ENCODE data around the gene PPP2R5A. TPM values are rescaled to one million over a fixed set of nuclear protein-coding genes. Genes with fewer than 3 reads are reported as not detected.

The PPP2R5A gene
- total and polyA plus RNA-seq, 2 of the 13 experiments (the other 11 are each of a cell fraction or from before 2014, with no cell fraction given) = 22.0 to 31.4 TPM

DNA sequence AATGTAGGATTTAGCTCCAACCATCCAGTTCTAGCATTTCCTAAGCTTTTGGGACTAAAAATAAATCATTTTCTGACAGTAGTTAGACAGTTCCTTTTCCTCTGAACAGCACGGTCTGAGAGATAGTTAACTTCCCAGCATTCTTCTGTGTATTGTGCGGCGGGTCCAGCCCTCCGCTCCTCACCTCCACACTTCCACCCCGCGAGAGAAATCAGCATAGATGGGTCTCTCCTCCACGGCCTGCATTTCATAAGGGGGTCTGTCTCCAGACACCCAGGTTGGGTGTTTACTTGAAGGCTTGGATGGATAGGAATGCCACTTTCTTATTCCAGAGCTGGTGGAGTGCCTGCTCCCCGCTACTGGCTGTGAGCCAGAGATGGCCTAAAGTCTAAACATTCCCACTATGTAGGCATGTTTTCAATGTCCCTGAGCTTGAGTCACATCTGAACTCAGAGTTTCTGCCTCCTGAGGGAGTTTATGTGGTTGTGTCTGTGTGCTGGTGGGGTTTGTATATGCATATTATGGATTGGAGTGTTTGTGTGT, 38.0 kb upstream of the PPP2R5A start (continued):
- TF ChIP-seq MEF2D (CRISPR knock-in tag; IDR thresholded peaks at IDR 0.05) (0 out of 2 replicates have a peak, but pooled peaks have one; percentile 40), SMAD3 (CRISPR knock-in tag; IDR thresholded peaks at IDR 0.05) (0 out of 2 replicates have a peak, but pooled peaks have one; percentile 42), ZKSCAN5 (CRISPR knock-in tag; IDR thresholded peaks at IDR 0.05) (peak; percentile 68; the same call in 1 of the 2 replicates), BCL6 (CRISPR knock-in tag; IDR thresholded peaks at IDR 0.05) (no peak), ZNF652 (CRISPR knock-in tag; IDR thresholded peaks at IDR 0.05; ENCODE audit: borderline replicate concordance, low read depth) (peak; percentile 44; the same call in 1 of the 2 replicates), ZNF558 (CRISPR knock-in tag; IDR thresholded peaks at IDR 0.05; ENCODE audit: borderline replicate concordance) (0 out of 2 replicates have a peak, but pooled peaks have one; percentile 43), SP1 (IDR thresholded peaks at IDR 0.05) (no peak), SP1 (CRISPR knock-in tag; IDR thresholded peaks at IDR 0.05) (no peak), ZSCAN9 (CRISPR knock-in tag; IDR thresholded peaks at IDR 0.05; ENCODE audit: borderline replicate concordance) (0 out of 2 replicates have a peak, but pooled peaks have one; percentile 36), ZNF841 (CRISPR knock-in tag; IDR thresholded peaks at IDR 0.05; ENCODE audit: borderline replicate concordance) (no peak), ETV5 (CRISPR knock-in tag; IDR thresholded peaks at IDR 0.05; ENCODE audit: borderline replicate concordance) (peak; percentile 30; the same call in 1 of the 2 replicates), IRX3 (CRISPR knock-in tag; IDR thresholded peaks at IDR 0.05; ENCODE audit: borderline replicate concordance, low read depth) (no peak), HNF4A (CRISPR knock-in tag; IDR thresholded peaks at IDR 0.05) (peak; percentile 25; the same call in 1 of the 2 replicates), KLF6 (CRISPR knock-in tag; IDR thresholded peaks at IDR 0.05) (no peak), ZNF460 (CRISPR knock-in tag; IDR thresholded peaks at IDR 0.05; ENCODE audit: borderline replicate concordance) (no peak)
- TF ChIP-seq, protein P1, sequence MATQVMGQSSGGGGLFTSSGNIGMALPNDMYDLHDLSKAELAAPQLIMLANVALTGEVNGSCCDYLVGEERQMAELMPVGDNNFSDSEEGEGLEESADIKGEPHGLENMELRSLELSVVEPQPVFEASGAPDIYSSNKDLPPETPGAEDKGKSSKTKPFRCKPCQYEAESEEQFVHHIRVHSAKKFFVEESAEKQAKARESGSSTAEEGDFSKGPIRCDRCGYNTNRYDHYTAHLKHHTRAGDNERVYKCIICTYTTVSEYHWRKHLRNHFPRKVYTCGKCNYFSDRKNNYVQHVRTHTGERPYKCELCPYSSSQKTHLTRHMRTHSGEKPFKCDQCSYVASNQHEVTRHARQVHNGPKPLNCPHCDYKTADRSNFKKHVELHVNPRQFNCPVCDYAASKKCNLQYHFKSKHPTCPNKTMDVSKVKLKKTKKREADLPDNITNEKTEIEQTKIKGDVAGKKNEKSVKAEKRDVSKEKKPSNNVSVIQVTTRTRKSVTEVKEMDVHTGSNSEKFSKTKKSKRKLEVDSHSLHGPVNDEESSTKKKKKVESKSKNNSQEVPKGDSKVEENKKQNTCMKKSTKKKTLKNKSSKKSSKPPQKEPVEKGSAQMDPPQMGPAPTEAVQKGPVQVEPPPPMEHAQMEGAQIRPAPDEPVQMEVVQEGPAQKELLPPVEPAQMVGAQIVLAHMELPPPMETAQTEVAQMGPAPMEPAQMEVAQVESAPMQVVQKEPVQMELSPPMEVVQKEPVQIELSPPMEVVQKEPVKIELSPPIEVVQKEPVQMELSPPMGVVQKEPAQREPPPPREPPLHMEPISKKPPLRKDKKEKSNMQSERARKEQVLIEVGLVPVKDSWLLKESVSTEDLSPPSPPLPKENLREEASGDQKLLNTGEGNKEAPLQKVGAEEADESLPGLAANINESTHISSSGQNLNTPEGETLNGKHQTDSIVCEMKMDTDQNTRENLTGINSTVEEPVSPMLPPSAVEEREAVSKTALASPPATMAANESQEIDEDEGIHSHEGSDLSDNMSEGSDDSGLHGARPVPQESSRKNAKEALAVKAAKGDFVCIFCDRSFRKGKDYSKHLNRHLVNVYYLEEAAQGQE (IDR thresholded peaks at IDR 0.05; ENCODE audit: borderline replicate concordance in 1 of 2, low read depth in 1 of 2, low read length in 2 of 2) = peak in 1 of 2 experiments; percentile 17; a peak in 1 of 4 replicates
- TF ChIP-seq, protein P2, sequence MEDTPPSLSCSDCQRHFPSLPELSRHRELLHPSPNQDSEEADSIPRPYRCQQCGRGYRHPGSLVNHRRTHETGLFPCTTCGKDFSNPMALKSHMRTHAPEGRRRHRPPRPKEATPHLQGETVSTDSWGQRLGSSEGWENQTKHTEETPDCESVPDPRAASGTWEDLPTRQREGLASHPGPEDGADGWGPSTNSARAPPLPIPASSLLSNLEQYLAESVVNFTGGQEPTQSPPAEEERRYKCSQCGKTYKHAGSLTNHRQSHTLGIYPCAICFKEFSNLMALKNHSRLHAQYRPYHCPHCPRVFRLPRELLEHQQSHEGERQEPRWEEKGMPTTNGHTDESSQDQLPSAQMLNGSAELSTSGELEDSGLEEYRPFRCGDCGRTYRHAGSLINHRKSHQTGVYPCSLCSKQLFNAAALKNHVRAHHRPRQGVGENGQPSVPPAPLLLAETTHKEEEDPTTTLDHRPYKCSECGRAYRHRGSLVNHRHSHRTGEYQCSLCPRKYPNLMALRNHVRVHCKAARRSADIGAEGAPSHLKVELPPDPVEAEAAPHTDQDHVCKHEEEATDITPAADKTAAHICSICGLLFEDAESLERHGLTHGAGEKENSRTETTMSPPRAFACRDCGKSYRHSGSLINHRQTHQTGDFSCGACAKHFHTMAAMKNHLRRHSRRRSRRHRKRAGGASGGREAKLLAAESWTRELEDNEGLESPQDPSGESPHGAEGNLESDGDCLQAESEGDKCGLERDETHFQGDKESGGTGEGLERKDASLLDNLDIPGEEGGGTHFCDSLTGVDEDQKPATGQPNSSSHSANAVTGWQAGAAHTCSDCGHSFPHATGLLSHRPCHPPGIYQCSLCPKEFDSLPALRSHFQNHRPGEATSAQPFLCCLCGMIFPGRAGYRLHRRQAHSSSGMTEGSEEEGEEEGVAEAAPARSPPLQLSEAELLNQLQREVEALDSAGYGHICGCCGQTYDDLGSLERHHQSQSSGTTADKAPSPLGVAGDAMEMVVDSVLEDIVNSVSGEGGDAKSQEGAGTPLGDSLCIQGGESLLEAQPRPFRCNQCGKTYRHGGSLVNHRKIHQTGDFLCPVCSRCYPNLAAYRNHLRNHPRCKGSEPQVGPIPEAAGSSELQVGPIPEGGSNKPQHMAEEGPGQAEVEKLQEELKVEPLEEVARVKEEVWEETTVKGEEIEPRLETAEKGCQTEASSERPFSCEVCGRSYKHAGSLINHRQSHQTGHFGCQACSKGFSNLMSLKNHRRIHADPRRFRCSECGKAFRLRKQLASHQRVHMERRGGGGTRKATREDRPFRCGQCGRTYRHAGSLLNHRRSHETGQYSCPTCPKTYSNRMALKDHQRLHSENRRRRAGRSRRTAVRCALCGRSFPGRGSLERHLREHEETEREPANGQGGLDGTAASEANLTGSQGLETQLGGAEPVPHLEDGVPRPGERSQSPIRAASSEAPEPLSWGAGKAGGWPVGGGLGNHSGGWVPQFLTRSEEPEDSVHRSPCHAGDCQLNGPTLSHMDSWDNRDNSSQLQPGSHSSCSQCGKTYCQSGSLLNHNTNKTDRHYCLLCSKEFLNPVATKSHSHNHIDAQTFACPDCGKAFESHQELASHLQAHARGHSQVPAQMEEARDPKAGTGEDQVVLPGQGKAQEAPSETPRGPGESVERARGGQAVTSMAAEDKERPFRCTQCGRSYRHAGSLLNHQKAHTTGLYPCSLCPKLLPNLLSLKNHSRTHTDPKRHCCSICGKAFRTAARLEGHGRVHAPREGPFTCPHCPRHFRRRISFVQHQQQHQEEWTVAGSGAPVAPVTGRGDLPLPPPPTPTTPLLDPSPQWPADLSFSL (CRISPR knock-in tag; IDR thresholded peaks at IDR 0.05) = no peak
- TF ChIP-seq, protein P3, sequence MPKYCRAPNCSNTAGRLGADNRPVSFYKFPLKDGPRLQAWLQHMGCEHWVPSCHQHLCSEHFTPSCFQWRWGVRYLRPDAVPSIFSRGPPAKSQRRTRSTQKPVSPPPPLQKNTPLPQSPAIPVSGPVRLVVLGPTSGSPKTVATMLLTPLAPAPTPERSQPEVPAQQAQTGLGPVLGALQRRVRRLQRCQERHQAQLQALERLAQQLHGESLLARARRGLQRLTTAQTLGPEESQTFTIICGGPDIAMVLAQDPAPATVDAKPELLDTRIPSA (CRISPR knock-in tag; IDR thresholded peaks at IDR 0.05; ENCODE audit: borderline replicate concordance) = no peak
- TF ChIP-seq, protein P4, sequence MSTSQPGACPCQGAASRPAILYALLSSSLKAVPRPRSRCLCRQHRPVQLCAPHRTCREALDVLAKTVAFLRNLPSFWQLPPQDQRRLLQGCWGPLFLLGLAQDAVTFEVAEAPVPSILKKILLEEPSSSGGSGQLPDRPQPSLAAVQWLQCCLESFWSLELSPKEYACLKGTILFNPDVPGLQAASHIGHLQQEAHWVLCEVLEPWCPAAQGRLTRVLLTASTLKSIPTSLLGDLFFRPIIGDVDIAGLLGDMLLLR (CRISPR knock-in tag; IDR thresholded peaks at IDR 0.05) = no peak

Data from HepG2 (cell line).